Raji (cell line): ENCODE results near the gene LCN10.

ENCODE experiments used
- POLR2A ChIP-seq: IDR thresholded peaks from 2 replicates; pipeline ENCODE4 v1.6.1; 2011; ENCODE audit warnings: low read depth, low read length, control low read depth; ENCODE audit not compliant: insufficient read depth

LCN10 gene

DNA sequence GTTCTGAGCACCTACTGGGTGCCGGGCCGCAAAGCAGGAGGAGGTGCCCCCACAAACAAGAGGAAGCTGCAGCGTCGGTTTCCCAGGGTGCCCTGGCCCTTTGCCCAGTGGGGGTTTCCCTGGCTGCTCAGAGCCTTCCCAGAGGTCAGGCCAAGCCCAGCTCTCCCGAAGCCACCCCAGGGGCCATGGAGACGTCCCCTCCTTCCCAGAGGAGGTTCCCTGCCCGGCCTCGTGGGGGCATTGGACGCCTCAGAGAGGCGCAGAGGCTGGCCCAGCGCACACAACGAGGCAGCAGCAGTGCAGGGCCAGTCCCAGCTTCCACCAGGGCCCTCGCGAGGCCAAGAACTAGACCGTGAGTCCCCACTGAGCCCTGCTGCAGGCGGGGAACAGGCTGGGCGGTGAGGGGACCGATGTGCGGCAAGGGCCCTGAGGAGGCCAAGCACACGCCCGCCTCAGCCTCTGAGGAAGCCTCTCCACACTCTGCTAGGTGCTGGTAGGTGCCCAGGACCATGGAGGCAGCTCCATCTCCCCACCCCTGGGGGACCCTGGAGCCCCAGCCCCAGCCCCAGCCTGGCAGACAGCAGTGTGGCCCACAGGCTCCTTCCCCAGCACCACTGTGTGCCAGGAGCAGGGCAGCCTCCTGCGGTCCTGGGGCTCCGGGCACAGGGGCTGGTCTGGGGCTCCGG lies 23.4 kb downstream of the LCN10 start:
- TF ChIP-seq POLR2A = no peak

DNA sequence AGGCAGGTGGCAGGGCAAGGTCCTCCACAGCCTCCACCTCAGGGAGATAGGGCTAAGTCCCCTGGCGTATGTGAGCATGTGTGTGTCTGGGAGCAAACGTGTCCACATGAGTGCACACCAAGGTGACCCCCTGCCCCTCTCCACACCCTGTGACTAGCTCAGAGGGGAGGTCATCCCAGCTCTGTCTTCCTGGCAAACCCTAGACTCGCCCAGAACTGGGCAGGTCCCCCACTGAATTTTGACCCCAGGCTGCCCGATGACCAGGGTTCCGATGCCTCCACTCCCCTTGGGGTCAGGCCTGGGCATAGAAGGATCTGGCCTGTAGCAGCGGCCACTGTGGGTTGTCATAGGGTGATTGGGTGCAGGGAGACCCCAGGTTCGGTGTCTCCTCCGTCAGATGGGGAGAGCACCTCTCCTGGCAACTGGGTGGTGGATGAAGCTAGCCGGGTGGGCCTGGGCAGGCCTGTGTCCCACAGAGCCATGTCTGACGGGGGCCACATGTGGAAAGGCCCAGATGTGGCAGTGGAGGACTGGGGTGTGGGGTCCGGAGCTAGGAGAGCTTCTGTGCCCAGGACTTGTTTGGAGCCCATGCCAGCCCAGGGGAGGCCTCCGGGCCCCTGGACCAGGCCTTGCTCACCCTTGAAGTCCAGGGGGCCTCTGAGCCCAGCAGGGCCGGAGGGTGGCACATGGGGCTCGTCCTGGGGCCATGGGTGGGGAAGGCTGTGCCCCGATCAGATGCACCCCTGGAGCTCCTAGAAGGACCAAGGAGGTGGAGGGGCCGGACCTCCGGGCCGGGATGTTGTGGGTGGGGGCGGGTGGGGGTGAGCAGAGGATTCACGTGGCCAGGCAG lies 24.2 kb downstream of the LCN10 start:
- TF ChIP-seq POLR2A = no peak

DNA sequence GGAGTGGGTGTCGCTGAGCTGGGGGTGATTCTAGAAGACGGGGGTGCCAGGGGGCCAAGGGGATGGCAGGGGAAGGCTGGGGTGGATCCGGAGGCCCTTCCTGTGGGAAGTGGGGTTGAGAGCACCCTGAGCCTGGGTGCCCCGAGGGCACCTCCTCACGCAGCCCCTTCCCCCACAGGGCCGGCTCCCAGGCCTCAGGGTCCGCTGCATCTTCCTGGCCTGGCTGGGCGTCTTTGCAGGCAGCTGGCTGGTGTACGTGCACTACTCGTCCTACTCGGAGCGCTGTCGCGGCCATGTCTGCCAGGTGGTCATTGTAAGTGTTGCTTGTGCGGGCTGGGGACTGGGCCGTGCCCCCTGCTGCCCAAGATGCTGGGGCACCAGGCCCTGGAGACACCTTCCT lies 25.3 kb downstream of the LCN10 start:
- TF ChIP-seq POLR2A = no peak

DNA sequence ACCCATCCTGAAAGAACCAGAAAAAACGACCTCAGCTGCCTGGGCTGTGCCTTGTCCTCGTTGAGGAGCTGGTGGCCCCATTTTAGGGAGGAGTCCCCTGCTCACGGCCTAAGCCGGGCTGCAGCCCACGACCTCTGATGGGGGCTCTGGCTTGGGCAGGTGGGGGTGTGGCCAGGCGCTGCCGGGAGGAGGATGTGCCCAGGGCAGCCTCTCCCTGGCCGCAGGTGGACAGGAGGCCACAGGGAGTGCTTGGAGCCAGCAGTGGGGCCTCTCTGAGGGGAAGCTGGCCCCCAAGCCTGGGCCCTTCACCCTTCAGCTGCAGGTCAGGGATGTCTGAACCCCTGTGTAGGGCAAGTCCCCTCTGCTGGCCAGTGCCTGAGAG lies 27.9 kb downstream of the LCN10 start:
- no peak for TF ChIP-seq POLR2A

DNA sequence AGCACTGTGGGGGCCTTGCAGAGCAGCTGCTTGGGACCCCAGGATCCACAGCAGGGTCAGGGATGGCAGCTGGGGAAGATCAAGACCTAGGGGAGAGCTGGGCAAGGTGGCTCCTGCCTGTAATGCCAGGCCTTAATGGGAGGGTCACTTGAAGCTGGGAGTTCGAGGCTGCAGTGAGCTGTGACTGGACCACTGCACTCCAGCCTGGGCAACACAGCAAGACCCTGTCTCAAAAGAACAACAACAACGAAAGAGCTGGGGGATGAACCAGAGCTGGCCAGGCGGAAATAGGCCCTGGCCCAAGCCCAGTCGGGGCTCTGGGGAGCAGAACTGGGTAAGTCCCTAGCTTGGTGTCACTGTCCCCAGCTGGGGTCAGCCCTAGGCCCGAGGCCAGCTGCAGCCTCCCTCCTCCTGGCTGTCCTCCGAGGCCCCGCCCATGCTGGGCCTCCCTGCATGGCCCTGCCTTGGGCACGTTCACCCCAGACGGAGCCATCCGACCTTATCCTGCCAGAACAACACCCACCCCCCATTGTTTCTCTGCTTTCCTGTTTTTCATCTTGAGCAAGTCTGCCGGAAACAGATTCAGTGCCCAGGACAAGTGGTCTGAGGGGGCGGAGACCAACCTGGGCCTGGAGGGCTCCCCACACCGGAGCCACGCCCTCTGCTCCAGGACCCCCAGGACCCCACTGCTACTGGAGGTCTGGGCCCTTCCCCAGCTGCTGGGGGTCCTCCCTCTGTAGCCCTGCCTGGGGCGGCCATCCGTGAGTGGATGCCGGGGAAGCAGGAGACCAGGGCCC lies 28.4 kb downstream of the LCN10 start:
- no peak for TF ChIP-seq POLR2A

DNA sequence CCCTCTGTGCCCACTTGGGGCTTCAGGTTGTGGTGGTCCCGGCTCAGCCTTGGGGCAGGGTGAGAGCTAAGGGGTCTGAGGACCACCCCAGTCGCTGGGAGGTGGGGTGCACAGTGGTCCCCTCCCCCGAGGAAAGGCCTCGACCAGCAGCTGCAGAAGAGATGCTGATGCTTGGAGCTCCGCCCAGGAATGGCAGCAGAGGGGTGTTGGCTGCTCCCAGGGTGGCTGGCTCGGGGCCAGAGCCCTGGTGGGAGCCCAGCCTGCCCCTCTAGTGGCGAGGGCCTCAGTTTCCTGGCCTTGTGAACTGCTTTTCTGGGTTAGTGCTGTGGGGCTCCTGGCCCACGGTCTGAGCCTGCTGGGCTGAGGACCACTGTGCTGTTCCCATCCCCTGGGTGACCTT lies 29.2 kb downstream of the LCN10 start:
- TF ChIP-seq POLR2A = no peak

DNA sequence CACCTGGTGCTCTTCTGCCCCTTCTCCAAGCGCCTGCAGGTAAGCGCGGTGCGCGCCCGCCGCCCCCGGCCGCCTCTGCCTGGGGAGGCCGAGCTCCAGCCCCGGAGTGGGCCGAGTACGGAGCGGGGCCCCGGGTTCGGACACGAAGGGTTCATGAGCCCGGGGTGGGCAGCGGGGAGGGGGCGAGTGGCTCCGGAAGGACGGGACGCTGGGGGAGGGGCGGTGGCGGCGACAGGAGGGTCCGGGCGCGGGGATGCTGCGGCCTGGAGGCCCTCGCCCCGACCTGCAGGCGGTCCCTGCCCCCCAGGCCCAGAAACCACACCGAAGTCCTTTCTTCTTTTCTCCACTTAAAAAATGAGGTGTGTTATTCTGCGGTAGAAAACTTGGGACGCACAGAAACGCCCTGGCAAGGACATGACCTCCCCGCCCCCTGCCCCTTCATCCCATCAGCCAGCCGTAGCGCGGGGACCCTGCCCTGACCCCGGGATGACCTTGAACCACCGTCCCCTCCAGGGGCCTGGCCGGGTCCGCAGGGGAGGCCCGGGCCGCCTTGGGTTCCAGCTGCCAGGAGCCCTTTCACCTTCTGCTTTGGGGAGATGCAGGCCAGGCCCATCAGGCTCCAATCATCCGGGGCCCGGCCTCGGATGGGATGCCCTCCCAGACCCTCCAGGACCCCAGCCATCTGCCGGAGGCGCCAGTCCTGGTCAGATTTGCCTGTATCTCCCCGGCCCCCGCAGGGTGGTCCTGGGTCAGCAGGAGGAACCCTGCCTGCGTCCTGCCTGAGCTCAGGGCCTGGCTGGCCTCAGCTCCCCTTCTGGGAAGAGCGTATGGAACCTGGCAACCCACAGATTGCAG lies 29.8 kb downstream of the LCN10 start:
- TF ChIP-seq POLR2A = no peak

DNA sequence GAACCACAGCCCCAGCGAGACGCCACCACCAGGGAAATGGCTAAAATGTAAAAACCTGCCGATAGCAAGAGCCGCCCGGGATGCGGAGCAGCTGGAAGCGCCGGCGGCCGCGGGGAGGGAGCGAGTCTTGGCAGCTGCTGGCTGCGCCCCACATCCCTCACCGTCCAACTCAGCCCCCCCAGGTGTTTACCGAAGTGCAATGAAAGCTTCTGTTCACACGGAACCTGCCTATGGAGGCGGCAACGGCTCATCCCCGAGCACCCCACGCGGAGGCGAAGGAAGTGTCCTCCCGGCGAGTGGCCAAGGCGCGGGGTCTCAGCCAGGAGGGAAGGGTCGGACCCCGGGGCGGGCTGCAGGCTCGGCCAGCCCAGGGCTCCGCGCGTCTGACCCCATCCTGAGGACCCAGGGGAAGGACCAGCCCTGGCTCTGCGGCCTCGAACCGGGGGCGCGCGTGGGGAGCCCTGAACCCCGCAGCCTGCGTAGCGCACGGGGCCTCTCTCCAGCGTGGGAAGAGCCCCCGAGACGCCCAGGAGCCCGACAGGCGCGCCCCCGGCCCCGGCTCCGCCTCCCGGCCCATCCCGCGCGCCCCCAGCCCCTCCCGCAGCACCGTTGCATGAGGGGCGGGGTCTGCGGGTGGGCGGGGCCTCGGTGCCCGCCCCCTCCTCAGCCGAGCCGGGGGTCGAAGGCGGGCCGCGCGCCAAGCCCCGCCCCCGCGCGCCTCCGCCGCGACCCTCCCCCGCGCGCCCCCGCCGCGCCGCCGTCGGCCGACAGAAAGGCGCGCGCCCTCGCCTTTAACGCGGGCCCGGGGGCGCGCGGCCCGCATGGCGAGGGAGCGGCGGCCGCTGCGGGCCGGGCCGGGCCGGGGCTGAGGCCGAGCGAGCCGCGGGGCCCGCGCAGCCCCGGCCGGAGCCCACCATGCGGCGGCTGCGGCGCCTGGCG lies 30.7 kb downstream of the LCN10 start, which contains the start of gene DIPK1B:
Gene DIPK1B (plus strand): TSS at position 822 of the 939 bp plus-strand sequence. CDS start 94 bp downstream, at position 916.
- TF ChIP-seq POLR2A = no peak

DNA sequence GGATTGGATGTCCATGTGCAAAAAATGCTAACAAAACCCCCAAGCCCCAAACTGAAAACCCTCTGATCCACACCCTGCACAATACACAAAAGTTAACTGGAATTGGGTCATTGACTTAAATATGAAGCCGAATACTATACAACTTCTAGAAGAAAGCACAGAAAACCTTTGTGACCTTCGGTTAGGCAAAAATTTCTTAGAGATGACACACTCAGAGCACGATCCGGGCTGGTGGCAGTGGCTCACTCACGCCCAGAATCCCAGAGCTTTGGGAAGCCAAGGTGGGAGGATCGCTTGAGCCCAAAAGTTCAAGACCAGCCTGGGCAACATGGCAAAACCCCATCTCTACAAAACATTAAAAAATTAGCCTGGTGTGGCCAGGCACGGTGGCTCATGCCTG lies 32.2 kb downstream of the LCN10 start:
- no peak for TF ChIP-seq POLR2A

DNA sequence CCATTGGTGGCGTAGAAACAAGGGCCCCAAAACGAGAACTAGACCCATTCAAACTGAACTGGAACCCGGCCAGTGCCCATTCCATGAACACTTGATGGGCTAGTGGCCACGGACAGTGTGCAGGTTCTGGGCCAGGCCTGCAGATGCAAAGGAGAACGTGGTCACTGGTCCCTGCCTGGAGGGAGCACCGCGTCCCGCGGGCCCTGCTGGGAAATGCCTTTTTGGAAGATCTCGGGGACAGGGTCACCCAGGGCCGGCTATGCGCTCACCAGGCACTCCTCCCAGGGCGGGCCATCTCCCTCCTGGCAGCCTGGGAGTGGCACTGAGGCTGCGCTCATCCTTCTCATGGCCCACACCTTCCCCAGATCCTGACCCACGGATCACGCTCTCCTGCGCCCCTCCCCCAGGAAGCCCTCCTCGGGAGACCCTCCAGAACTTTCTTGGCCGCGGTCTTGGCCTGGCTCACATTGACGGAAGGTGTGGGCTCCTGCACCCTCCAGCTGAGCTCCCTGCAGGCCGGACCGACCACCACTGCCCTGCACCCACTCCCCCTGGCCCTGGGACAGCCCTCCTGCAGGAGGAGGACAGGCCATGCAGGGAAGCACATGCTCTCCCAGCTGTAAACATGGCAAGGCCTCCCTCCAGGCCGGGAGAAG lies 33.2 kb downstream of the LCN10 start:
- TF ChIP-seq POLR2A = no peak

DNA sequence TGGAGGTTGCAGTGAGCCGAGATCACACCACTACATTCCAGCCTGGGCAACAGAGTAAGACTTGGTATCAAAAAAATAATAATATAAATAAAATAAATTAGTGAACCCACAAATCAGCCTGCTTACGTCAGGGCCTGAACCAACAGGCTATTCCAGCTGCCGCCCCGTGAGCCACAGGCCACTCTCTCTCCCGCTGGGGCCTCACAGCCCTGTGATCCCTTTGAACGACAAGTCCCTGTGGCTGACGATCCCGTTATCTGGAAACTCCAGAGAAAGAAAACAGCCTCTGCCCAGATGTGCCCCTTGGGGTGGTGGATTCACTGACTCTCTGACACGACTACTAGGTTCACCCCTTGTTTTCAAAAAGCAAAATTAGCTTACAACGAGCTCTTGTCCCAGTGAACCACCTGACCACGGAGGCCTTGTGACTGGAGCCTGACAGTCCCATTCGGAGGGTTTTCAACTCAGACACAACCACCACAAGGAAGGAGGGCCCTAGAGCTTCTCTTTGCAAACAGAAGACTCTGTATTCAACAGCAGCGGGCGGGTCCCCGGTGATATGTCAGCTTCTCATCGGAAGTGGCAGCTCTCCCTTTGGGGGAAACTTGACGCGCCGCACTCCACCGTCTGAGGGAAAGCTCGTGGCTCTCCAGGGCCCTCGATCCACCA lies 34.8 kb downstream of the LCN10 start:
- no peak for TF ChIP-seq POLR2A

DNA sequence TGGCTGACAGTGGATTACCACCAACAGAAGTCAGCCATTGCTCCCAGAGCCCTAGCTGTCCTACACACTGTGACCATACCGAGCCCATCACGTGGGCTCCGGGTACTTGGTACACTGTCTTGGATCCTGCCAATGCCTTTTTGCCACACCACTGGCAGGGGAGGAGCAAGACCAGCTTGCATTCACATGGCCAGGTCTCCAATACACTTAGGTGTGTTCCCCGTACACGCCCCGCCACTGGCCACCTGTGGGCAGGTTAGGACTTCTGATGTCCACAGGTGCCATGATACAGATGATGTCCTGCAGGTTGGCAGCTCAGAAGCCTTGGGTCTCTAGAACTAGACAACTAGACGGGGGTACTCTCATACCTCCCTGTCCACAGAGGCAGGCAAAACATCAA lies 35.7 kb downstream of the LCN10 start:
- no peak for TF ChIP-seq POLR2A

DNA sequence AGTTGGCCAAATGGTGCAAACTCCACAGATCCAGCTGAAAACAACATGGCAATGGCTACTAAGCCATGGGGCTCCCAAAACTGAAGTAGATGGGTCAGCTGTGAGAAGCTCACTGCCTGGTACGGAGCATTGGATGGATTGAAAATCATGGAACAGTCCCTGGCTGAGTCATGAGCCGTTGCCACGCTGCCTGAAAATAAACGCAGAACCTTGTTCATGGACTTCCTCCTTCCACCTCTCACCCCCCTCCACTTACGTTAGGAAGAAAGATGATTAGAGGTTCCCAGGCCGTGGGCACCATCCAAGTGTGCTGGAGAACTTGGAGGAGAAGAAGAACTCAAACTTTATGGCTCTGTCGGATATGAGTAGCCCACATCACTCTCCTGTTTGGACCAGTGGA lies 37.2 kb downstream of the LCN10 start:
- no peak for TF ChIP-seq POLR2A
